HG03159 (cell line): ENCODE data around the gene OLFM2.
"Not testable (repeated sequence)": the region's sequence is repeated elsewhere in the genome, so short reads cannot be mapped to it uniquely, and the experiment has no call there.

Experiments
- ATAC-seq: cut with Tn5 transposase; IDR thresholded peaks from one replicate; pipeline ENCODE4 v1.9.1; 2021; ENCODE audit warnings: mild to moderate bottlenecking, moderate library complexity; ENCODE audit not compliant: unreplicated experiment

The OLFM2 gene

DNA sequence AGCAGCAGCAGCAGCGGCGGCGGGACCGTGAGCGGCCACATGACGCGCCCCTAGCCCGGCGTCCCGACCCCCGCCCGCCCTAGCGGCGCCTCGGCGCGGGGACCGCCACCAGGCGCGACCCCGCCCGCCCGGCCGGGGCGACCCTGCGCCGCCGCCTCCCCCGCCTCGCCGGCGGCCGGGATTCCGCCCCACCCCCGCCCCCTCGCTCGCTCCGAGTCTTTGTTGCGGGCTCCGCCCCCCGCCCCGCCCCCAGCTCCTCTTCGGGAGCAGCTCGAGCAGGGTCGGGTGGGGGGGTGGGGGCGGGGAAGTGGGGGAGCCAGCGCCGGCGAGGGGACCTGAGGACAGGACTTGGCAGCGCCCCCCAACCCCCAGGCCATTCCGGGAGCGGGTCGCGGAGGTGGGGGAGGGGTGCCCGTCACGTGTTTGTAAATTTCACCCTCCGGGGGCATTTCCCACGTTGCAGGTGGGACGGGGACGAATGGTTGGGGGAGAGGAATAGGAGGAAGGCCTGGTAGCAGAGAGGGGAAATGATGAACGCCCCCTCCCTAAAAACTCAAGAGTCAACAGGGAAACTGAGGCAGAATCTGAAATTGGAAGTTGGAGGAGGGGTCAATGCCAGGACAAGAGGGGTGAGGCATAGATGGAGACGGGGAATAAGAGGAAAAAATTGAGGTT lies at the start of gene OLFM2:
Gene OLFM2 (minus strand): TSS at position 190 of the 675 bp plus-strand sequence. CDS start 149 bp downstream, at position 41.
- no peak for ATAC-seq

DNA sequence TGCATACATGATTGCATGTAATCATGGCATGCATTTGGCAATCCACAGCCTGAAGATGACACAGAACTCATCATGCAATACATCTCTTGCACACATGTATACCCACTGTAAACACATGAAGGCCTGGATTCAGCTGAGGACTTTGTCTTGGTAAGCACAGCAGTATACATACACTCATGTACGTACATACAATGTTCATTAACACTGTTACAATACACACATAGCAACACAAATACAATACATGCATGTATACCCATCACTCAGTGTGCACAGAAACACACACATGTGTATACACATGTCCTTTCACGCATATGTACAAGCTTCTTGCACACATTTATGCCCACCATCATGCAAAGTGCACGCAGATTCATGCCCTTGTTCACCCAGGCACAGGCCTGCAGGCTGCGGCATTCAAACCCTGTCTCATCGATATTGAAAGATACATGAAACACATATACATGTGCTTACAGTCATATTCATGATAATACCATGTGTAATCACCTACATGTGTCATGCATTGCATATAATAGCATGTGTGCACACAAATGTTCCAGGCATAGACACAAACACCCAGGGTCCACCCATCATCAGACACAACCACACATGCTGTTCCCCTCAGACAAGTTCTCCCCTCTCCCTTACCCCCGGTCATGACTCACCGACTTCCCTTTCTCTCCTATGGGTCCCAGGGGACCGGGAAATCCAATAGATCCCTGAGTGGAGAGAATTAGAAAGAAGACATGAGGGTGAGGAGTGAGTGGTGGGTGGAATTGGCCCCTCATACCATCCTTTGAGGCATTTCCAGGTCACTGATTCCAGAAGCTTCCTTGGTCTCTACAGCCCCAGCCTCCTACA lies 45.3 kb upstream of the OLFM2 start:
- ATAC-seq: no peak

DNA sequence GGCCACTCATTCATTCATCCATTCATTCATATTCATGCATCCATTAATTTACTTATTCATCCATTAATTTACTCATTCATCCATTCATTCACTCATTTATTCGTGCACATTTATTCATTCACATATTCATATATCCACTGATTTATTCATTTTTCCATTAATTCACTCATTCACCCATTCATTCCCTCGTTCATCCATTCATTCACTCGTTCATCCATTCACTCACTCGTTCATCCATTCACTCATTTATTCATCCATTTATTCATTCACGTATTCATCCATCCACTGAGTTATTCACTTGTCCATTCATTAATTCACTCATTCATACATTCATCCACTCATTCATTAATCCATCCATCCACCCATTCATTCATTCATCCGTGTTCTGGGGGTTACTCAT lies 35.8 kb upstream of the OLFM2 start:
- ATAC-seq: no peak

DNA sequence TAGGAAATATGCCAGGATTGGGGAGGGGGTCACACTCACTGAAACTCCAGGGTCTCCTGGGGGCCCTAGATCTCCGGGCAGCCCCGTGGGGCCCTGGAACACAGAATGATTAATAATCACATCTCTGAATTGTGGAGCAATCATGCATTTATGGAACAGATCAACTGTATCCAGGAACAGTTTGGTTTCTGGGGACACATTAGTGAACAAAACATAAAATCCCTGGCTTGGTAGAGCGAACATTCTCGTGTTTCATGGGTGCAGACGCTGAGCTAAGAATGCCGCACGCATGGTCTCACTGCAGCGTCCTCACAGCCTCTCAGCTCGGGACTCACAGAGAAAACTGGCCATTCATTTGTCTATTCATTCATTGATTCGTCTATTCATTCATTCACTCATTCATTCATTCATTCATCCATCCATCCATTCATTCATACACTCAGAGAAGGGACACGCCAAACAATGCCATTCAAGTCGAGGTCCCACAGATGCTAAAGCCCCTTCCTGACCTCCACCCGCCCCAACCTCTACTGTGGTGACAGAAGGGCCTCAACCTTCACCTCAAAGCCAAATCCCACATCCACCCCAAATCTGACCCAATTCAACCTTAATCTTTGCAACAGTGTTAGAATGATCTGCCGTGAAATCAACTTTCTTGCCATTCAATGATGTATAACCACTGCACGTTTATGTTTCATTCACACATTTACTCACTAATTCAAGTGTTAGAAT lies 35.0 kb upstream of the OLFM2 start:
- no peak for ATAC-seq

- ATAC-seq: no peak
Observed at GRCh38 chr19:9970481-9970880, 34.2 kb upstream of the OLFM2 start.

GRCh38 chr19:9969688-9969975 lies 33.3 kb upstream of the OLFM2 start:
- ATAC-seq: no peak

DNA sequence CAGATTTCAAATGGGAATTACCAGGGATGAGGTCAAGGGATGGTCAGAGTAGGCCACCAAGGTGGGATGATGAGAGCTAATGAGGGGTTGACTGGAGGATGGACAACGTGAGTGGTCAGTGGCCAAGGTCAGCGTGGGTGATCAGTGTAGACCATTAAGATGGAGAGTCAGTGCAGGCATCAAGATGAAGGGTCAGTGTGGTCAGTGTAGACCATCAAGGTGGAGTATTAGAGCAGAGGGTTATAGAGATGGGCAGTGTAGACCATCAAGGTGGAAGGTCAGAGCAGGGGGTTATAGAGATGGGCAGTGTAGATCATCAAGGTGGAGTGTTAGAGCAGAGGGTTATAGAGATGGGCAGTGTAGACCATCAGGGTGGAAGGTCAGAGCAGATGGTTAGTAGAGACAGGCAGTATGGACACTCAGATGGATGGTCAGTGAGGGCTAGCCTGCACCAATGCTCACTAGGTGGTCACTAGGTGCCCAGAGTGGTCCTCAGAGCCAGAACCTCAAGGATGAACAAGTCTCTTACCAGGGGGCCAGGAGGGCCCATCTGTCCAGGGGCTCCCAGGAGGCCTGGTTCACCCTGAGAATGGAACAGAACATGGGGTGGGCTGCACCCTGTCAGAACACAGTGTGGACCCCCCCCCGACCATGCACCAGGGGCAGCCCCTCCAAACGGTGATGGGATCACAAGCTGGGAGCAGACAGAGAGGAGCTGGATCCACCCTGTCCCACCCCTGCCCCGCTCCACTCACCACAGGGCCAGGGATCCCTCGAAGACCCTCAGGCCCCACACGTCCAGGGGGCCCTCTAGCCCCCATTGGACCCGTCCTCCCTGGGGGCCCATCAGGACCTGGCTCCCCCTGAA lies 32.7 kb upstream of the OLFM2 start:
- no peak for ATAC-seq

DNA sequence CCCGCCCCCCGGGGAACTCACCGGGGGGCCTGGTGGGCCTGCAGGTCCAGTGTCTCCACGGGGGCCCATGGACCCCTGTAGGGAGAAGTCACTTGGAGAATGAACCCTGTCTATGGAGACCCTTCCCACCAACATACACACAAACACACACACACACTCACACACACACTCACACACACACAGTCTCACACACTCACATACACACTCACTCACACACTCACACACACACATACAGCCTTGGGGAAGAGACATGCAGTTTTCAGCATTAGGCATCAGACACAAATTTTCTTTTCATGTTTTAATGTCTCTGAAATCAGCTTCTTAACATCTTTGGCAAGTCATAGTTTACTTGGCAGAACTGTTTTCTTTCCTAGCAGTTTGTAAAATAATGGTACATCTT lies 31.0 kb upstream of the OLFM2 start:
- ATAC-seq: no peak

DNA sequence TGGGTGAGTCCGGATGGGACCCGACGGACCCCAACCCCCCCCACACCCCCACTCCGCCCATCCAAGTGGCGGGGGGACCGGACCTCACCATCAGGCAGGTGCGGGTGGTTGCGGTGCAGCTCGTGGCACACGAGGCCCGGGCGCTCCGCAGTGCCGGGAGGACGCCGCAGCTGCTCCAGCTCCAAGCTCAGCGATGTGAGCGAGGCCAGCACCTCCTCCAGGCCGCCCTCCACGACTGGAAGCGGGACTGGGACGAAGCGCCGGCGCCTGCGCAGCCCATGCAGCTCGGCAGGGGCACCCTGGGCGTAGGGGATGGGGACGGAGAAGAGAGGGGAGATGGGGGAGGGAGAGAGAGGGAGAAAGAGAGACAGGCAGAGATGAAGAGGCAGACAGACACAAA lies 30.1 kb upstream of the OLFM2 start:
- no peak for ATAC-seq

DNA sequence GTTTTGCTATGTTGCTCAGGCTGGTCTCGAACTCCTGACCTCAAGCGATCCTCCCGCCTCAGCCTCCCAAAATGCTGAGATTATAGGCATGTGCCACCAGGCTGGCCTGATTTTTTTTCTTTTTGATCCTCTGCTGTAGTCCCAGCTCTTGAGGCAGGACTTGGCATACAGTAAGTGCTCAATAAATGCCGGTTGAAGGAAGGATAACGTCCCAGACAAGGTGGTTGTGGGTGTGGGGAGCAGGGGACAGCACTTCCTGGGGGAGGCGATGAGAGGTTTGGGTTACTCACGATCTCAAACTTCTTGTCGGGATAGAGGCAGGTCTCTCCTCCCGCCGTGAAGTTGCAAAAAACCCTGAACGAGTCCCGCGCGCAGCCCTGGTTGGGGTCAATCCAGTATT lies 29.7 kb upstream of the OLFM2 start:
- no peak for ATAC-seq

DNA sequence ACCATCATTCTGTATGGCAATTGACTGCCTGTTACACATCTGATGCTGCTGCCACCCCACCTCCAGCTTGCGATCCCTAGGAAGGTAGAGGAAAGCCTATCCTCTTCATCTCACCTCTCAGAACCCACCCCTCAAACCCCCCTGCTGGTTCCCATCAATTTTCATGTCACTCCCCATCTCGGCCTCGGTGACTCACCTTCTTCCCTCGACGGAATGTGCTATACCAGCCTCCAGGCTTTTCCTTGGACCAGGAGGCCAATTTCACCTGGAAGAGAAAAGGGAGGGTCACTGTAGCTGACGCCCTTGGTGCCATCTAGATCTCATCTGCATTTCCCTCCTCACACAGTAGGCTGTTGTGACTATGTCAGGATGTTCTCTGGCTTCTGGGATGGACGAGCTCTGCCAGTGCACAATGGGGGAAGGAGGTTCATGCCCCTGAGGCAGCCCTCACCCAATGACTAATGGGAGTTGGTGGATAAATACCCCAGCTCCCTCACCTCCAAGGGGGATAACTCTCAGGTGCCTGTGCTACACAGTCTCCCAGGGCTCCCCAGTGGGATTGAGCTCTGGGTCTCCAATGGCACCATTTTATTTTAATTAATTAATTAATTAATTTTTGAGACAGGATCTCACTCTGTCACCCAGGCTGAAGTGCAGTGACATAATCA lies 26.4 kb upstream of the OLFM2 start:
- ATAC-seq: no peak

DNA sequence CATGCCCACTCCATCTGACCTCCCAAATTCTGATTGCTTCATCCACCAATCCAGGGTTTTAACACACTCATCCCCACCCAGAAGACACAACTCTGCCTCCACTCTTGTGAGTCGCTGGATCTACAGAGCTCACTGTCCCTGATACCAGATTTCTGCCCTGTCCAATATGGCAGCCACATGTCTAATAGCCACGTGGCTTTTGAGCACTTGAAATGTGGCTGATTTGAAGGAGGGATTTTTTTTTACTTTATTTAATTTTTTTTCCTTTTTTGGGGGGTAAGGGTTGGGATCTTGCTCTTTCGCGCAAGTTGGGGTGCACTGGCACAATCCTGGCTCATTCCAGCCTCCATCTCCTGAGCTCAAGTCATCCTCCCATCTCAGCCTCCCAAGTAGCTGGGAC lies 24.8 kb upstream of the OLFM2 start:
- ATAC-seq: no peak

GRCh38 chr19:9958379-9958821 lies 22.1 kb upstream of the OLFM2 start:
- no peak for ATAC-seq

- no peak for ATAC-seq
Observed at GRCh38 chr19:9956956-9957355, 20.6 kb upstream of the OLFM2 start.

GRCh38 chr19:9953802-9954542 lies 17.7 kb upstream of the OLFM2 start:
- ATAC-seq: no peak

DNA sequence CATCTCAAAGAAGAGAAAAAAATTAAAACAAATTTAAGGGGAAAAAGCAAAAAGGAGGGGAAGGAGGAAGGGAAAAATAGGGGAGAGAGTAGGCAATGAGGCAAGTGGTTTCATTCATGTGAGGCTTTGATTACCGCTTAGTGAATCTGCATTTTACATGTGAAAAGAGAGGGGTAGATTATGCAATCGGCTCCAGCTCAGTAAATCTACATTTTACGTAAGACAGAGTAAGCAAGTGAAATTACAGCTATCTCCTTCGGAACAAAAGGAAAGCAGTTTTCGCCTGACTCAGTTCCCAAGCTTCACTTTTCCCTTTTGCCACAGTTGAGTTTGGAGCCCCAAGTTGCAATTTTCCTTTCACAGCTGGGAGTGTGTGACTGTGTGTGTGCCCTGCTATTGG lies 16.0 kb upstream of the OLFM2 start:
- no peak for ATAC-seq

DNA sequence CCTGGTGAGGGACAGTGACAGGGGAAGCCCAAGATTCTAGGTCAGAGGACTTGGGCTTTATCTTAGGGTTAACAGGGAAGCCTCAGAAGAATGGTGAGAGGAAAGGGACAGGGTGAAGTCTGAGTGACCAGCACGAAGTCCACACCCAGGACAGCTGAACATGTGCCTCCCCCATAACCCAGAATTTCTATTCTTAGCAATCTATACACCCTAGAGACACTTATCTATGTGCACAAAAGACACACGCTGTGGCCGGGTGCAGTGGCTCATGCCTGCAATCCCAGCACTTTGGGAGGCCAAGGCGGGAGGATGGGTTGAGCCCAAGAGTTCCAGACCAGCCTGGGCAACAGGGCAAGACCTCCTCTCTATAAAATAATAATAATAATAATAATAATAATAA lies 11.1 kb upstream of the OLFM2 start:
- no peak for ATAC-seq

DNA sequence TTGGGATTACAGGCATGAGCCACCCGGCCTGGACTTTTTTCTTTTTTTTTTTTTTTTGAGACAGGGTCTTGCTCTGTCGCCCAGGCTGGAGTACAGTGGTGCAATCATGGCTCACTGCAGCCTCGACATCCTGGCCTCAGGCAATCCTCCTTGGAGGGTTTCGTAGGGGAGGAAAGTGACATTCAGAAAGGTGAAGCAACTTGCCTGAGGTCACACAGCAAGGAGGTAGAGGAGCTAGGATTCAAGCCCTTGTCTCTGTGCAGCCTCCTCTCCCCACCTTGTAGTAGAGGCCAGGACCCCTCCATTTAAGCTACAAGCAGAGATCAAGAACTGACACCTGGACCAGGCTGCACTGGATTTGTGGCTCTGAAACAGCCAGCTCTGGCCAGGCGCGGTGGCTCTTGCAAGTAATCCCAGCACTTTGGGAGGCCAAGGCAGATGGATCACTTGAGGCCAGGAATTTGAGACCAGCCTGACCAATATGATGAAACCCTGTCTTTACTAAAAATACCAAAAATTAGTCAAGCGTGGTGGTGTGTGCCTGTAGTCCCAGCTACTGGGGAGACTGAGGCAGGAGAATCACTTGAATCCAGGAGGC lies 10.3 kb upstream of the OLFM2 start:
- ATAC-seq: not testable (repeated sequence)

GRCh38 chr19:9945319-9945966 lies 9.1 kb upstream of the OLFM2 start:
- no peak for ATAC-seq
